Upper lobe of left lung (tissue), 6 donors: ENCODE data around the gene RAD21L1. TPM values are rescaled to one million over a fixed set of nuclear protein-coding genes. Genes with fewer than 3 reads are reported as not detected.

Experiments
- ATAC-seq, 2 donors: fragments of 200-7000 bp; cut with Tn5 transposase; one replicate each; pipeline ENCODE4 v1.9.1; 2022; ENCODE audit warnings: mild to moderate bottlenecking in 2 of 2, moderate library complexity in 2 of 2; ENCODE audit not compliant: low FRiP score in 2 of 2
- DNase-seq, 2 donors: peaks; one replicate each; pipeline ENCODE4 v3.0.0-alpha.2; 2019 to 2020
- H3K27ac ChIP-seq, 4 donors: fragments of 200-600 bp; sonication (generic); one replicate each; pipeline ENCODE4 v1.5.1; 2016 to 2019
- H3K27me3 ChIP-seq, 4 donors: fragments of 200-600 bp; sonication (generic); one replicate each; pipeline ENCODE4 v1.5.1; 2017 to 2019
- H3K36me3 ChIP-seq, 4 donors: fragments of 200-600 bp; sonication (generic); one replicate each; pipeline ENCODE4 v1.5.1; 2016 to 2019
- H3K4me1 ChIP-seq, 4 donors: fragments of 200-600 bp; sonication (generic); one replicate each; pipeline ENCODE4 v1.5.1; 2018 to 2019
- H3K4me3 ChIP-seq, 4 donors: fragments of 200-600 bp; sonication (generic); one replicate each; pipeline ENCODE4 v1.5.1; 2017 to 2019; ENCODE audit warnings: mild to moderate bottlenecking in 2 of 4, moderate library complexity in 1 of 4
- H3K9me3 ChIP-seq, 4 donors: fragments of 200-600 bp; sonication (generic); one replicate each; pipeline ENCODE4 v1.5.1; 2018 to 2019
- CTCF ChIP-seq, 6 experiments: fragments of 450-650 bp in 4 of 6; fragments of 200-600 bp in 2 of 6; sonication (generic) in 2 of 6; IDR thresholded peaks; one replicate each; pipeline ENCODE4 v1.5.1; 2016 to 2019; ENCODE audit warnings: antibody characterized with exemption in 6 of 6
- EP300 ChIP-seq, 4 donors: sonication (generic); formaldehyde crosslinking; IDR thresholded peaks; one replicate each; pipeline ENCODE4 v1.5.1; 2017; ENCODE audit warnings: antibody characterized with exemption in 4 of 4, control low read depth in 2 of 4
- POLR2A ChIP-seq, 4 donors: fragments of 450-650 bp; IDR thresholded peaks; one replicate each; pipeline ENCODE4 v1.5.1; 2016 to 2017; ENCODE audit warnings: antibody characterized with exemption in 4 of 4, mild to moderate bottlenecking in 2 of 4
- POLR2AphosphoS5 ChIP-seq, 2 donors: sonication (generic); formaldehyde crosslinking; IDR thresholded peaks; one replicate each; pipeline ENCODE4 v1.5.1; 2017; ENCODE audit warnings: antibody characterized with exemption in 2 of 2
- WGBS, 2 donors: methylation state at CpG; one replicate each; pipeline ENCODE4 v1.1.5; 2017 to 2018; 5-methylcytosine and 5-hydroxymethylcytosine counted together
- total RNA-seq, 6 donors: library from RNA; depleted of rRNA in 4 of 6; stranded (reverse); fragments of >200 nt in 4 of 6; gene quantifications; one replicate each; pipeline versions ENCODE4 v1.1.0 to v1.2.1, GENCODE V29; 2016 to 2021
- donor health status: DM: no; HTN: no; CAD: no; lungs with moderate emphysema.
- donor health status: DM: no; HTN: yes; CAD: no; lungs with severe emphysema.

RAD21L1 gene
- total RNA-seq, 6 donors from 2014 or later, result not detected

GRCh38 chr20:1299522-1299921, 73.7 kb downstream of the RAD21L1 start:
- Histone ChIP-seq H3K27ac (no peak overlapping the region), H3K27me3 (no peaks in the 10 kb centered on the region), H3K4me3 (no peak overlapping the region), H3K9me3 (no peaks in the 10 kb centered on the region), H3K4me1 (peaks cover 0 to 3% (median 1%) of the 10 kb centered on the region in 4 donors), H3K36me3 (peaks cover 0 to 12% (median 3%) of the 10 kb centered on the region in 4 donors)
- no peak for ATAC-seq
- no peak for TF ChIP-seq EP300 (IDR thresholded peaks at IDR 0.05)
- peak in 2 of 6 experiments; percentile 9 to 22 for TF ChIP-seq CTCF (IDR thresholded peaks at IDR 0.05)
- no peak for DNase-seq
- 87 to 100% methylated on average over 1 to 9 of the region's 9 CpGs for whole genome bisulfite sequencing, 2 donors

GRCh38 chr20:1300083-1300840, 74.4 kb downstream of the RAD21L1 start:
- Histone ChIP-seq H3K9me3 (no peaks in the 10 kb centered on the region), H3K36me3 (peaks cover 0 to 19% (median 5%) of the 10 kb centered on the region in 4 donors), H3K4me1 (peaks cover 0 to 3% (median 1%) of the 10 kb centered on the region in 4 donors), H3K4me3 (no peak overlapping the region), H3K27me3 (no peaks in the 10 kb centered on the region), H3K27ac (no peak overlapping the region)
- WGBS, 2 donors, result 83 to 91% methylated on average over 5 to 18 of the region's 18 CpGs
- peak in 1 of 2 donors; percentile 52 for DNase-seq
- ATAC-seq, result no peak
- TF ChIP-seq POLR2AphosphoS5 (IDR thresholded peaks at IDR 0.05), result no peak
- TF ChIP-seq CTCF (IDR thresholded peaks at IDR 0.05), result no peak
- no peak for TF ChIP-seq POLR2A (IDR thresholded peaks at IDR 0.05)
- no peak for TF ChIP-seq EP300 (IDR thresholded peaks at IDR 0.05)

- Histone ChIP-seq H3K27me3 (no peaks in the 10 kb centered on the region), H3K36me3 (peaks cover 0 to 26% (median 8%) of the 10 kb centered on the region in 4 donors), H3K27ac (no peak overlapping the region), H3K4me3 (no peak overlapping the region), H3K9me3 (no peaks in the 10 kb centered on the region), H3K4me1 (peaks cover 0 to 3% (median 1%) of the 10 kb centered on the region in 4 donors)
- DNase-seq, result no peak
- no peak for TF ChIP-seq POLR2A (IDR thresholded peaks at IDR 0.05)
- TF ChIP-seq EP300 (IDR thresholded peaks at IDR 0.05), result no peak
- TF ChIP-seq POLR2AphosphoS5 (IDR thresholded peaks at IDR 0.05), result no peak
- no peak for TF ChIP-seq CTCF (IDR thresholded peaks at IDR 0.05)
- no peak for ATAC-seq
- WGBS, 2 donors, result 63 to 69% methylated on average over 9 of the region's 9 CpGs
Measured at GRCh38 chr20:1301031-1301529, 75.2 kb downstream of the RAD21L1 start.

GRCh38 chr20:1302685-1303541, 77.1 kb downstream of the RAD21L1 start:
- Histone ChIP-seq H3K36me3 (peaks cover 0 to 33% (median 8%) of the 10 kb centered on the region in 4 donors), H3K4me3 (no peak overlapping the region), H3K27ac (no peak overlapping the region), H3K9me3 (no peaks in the 10 kb centered on the region), H3K4me1 (peaks cover 0 to 3% (median 1%) of the 10 kb centered on the region in 4 donors), H3K27me3 (no peaks in the 10 kb centered on the region)
- DNase-seq (no peak), ATAC-seq (peak in 1 of 2 donors; percentile 3)
- TF ChIP-seq POLR2AphosphoS5 (IDR thresholded peaks at IDR 0.05), result no peak
- no peak for TF ChIP-seq EP300 (IDR thresholded peaks at IDR 0.05)
- TF ChIP-seq CTCF (IDR thresholded peaks at IDR 0.05), result no peak
- TF ChIP-seq POLR2A (IDR thresholded peaks at IDR 0.05), result no peak
- 70 to 90% methylated on average over 9 to 12 of the region's 12 CpGs for WGBS, 2 donors
